ENCODE measurements around the gene CYTH3.

CYTH3 gene

GRCh38 chr7:6182993-6183392 is 89.4 kb downstream of the CYTH3 start:
- no peaks in the 10 kb centered on the region for H3K27me3 ChIP-seq (ENCODE audit: insufficient read depth, poor library complexity, severe bottlenecking)
- no peak overlapping the region for H3K27ac ChIP-seq (replicated peaks)
- TF ChIP-seq REST (IDR thresholded peaks at IDR 0.05; ENCODE audit: insufficient replicate concordance, low read depth) = no peak
- TF ChIP-seq CTCF (IDR thresholded peaks at IDR 0.05; ENCODE audit: insufficient read depth, low read length) = no peak
- no peak for TF ChIP-seq SPI1 (IDR thresholded peaks at IDR 0.05; ENCODE audit: borderline replicate concordance, low read depth)
- no peak for TF ChIP-seq POLR2AphosphoS5 (IDR thresholded peaks at IDR 0.05; ENCODE audit: low read depth)
- TF ChIP-seq GABPA (IDR thresholded peaks at IDR 0.05; ENCODE audit: low read depth) = no peak
- no peak overlapping the region for H3K4me3 ChIP-seq (replicated peaks; ENCODE audit: insufficient read depth, low read length)
- DNase-seq (ENCODE audit: low read depth in 1 of 2, low spot score in 1 of 2) = no peak

GRCh38 chr7:6181136-6181535 is 91.3 kb downstream of the CYTH3 start:
- Histone ChIP-seq H3K27me3 (ENCODE audit: insufficient read depth, poor library complexity, severe bottlenecking) (no peaks in the 10 kb centered on the region), H3K4me3 (replicated peaks; ENCODE audit: insufficient read depth, low read length) (no peak overlapping the region), H3K27ac (replicated peaks) (no peak overlapping the region)
- no peak for TF ChIP-seq POLR2AphosphoS5 (IDR thresholded peaks at IDR 0.05; ENCODE audit: low read depth)
- TF ChIP-seq GABPA (IDR thresholded peaks at IDR 0.05; ENCODE audit: low read depth) = no peak
- TF ChIP-seq SPI1 (IDR thresholded peaks at IDR 0.05; ENCODE audit: borderline replicate concordance, low read depth) = no peak
- no peak for TF ChIP-seq REST (IDR thresholded peaks at IDR 0.05; ENCODE audit: insufficient replicate concordance, low read depth)
- no peak for TF ChIP-seq CTCF (IDR thresholded peaks at IDR 0.05; ENCODE audit: insufficient read depth, low read length)
- DNase-seq (ENCODE audit: low read depth in 1 of 2, low spot score in 1 of 2) = peak in 1 of 2 experiments; percentile 15

GRCh38 chr7:6180344-6180725 is 92.1 kb downstream of the CYTH3 start:
- H3K27ac ChIP-seq (replicated peaks) = no peak overlapping the region
- no peak for DNase-seq (ENCODE audit: low read depth in 1 of 2, low spot score in 1 of 2)
- no peaks in the 10 kb centered on the region for H3K27me3 ChIP-seq (ENCODE audit: insufficient read depth, poor library complexity, severe bottlenecking)
- H3K4me3 ChIP-seq (replicated peaks; ENCODE audit: insufficient read depth, low read length) = no peak overlapping the region
- TF ChIP-seq SPI1 (IDR thresholded peaks at IDR 0.05; ENCODE audit: borderline replicate concordance, low read depth) = no peak
- no peak for TF ChIP-seq POLR2AphosphoS5 (IDR thresholded peaks at IDR 0.05; ENCODE audit: low read depth)
- no peak for TF ChIP-seq CTCF (IDR thresholded peaks at IDR 0.05; ENCODE audit: insufficient read depth, low read length)
- TF ChIP-seq REST (IDR thresholded peaks at IDR 0.05; ENCODE audit: insufficient replicate concordance, low read depth) = no peak
- TF ChIP-seq GABPA (IDR thresholded peaks at IDR 0.05; ENCODE audit: low read depth) = no peak

All from HL-60 (cell line).